ENCODE measurements around the gene POU6F2. TPM values are rescaled to one million over a fixed set of nuclear protein-coding genes. Genes with fewer than 3 reads are reported as not detected.

The POU6F2 gene
- total RNA-seq, 1 experiment from 2014 or later = 0.19 TPM

DNA sequence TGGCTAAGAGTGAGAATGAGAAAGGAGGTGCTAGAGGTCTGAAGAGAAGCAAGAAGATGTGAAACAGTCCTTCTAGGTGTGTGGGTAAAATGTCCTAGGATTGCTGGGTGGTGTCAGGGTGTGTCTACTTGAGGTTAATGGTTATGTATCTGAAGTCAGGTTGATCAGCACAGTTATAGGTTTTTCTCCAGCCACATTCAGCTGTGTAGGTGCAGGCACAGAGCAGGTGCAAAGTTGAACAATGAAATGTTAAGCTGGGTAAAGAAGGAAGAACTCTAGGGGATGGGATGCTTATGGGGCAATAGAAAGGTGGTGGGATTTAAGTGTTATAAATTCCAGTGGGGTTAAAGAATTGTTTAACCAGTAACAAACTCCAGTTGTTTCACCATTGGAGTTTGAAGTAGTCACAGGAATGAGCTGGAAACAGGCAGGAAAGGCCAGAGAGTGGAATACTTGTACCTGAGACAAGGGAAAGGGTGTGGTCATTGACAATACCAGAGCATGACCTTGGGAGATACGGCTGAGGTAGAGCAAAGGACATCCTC lies 388.1 kb downstream of the POU6F2 start:
- no peak for DNase-seq (ENCODE audit: unreplicated experiment)
- TF ChIP-seq, protein P1, sequence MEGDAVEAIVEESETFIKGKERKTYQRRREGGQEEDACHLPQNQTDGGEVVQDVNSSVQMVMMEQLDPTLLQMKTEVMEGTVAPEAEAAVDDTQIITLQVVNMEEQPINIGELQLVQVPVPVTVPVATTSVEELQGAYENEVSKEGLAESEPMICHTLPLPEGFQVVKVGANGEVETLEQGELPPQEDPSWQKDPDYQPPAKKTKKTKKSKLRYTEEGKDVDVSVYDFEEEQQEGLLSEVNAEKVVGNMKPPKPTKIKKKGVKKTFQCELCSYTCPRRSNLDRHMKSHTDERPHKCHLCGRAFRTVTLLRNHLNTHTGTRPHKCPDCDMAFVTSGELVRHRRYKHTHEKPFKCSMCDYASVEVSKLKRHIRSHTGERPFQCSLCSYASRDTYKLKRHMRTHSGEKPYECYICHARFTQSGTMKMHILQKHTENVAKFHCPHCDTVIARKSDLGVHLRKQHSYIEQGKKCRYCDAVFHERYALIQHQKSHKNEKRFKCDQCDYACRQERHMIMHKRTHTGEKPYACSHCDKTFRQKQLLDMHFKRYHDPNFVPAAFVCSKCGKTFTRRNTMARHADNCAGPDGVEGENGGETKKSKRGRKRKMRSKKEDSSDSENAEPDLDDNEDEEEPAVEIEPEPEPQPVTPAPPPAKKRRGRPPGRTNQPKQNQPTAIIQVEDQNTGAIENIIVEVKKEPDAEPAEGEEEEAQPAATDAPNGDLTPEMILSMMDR (IDR thresholded peaks at IDR 0.05; ENCODE audit: unreplicated experiment) = no peak
- ChIA-PET POLR2A (no interaction called here), CTCF (no interaction called here)
- intact Hi-C loops (cut with micrococcal nuclease) = no loop called here
- no peaks in the 10 kb centered on the region for H3K4me1 Mint-ChIP-seq (ENCODE audit: insufficient read depth, unreplicated experiment)
- no peaks in the 10 kb centered on the region for H3K36me3 Mint-ChIP-seq (ENCODE audit: insufficient read depth, unreplicated experiment)
- no peak overlapping the region for H3K27ac Mint-ChIP-seq (ENCODE audit: low read depth, unreplicated experiment)
- H3K27me3 Mint-ChIP-seq (ENCODE audit: insufficient read depth, unreplicated experiment) = peaks cover 92% of the 10 kb centered on the region
- peaks cover 9% of the 10 kb centered on the region for H3K9me3 Mint-ChIP-seq (ENCODE audit: unreplicated experiment)
- BruUV-seq (replicated peaks) = no TSS peak
- H3K4me3 Mint-ChIP-seq (ENCODE audit: unreplicated experiment) = no peak overlapping the region

DNA sequence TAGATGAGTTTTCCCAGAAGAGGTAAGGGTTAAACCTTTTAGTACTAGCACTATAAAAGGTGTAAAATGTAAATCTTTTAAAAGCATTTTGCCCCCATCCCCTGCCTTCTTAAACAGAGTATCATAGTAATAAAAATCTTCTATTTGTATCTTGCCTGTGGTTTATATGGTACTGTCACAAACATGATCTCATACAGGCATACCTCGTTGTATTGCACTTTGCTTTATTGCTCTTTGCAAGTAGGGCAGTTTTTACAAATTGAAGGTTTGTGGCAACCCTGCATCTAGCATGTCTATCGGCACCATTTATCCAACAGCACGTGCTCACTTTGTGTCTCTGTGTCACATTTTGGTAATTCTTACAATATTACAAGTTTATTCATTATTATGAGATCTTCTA lies 389.7 kb downstream of the POU6F2 start:
- TF ChIP-seq, protein P1 (IDR thresholded peaks at IDR 0.05; ENCODE audit: unreplicated experiment) = no peak
- Mint-ChIP-seq H3K27me3 (ENCODE audit: insufficient read depth, unreplicated experiment) (peaks cover 86% of the 10 kb centered on the region), H3K36me3 (ENCODE audit: insufficient read depth, unreplicated experiment) (no peaks in the 10 kb centered on the region), H3K4me1 (ENCODE audit: insufficient read depth, unreplicated experiment) (no peaks in the 10 kb centered on the region), H3K27ac (ENCODE audit: low read depth, unreplicated experiment) (no peak overlapping the region), H3K9me3 (ENCODE audit: unreplicated experiment) (peaks cover 9% of the 10 kb centered on the region), H3K4me3 (ENCODE audit: unreplicated experiment) (no peak overlapping the region)
- POLR2A ChIA-PET = no interaction called here
- CTCF ChIA-PET = no interaction called here
- BruUV-seq (replicated peaks) = no TSS peak
- no peak for DNase-seq (ENCODE audit: unreplicated experiment)
- intact Hi-C loops (cut with micrococcal nuclease) = no loop called here

DNA sequence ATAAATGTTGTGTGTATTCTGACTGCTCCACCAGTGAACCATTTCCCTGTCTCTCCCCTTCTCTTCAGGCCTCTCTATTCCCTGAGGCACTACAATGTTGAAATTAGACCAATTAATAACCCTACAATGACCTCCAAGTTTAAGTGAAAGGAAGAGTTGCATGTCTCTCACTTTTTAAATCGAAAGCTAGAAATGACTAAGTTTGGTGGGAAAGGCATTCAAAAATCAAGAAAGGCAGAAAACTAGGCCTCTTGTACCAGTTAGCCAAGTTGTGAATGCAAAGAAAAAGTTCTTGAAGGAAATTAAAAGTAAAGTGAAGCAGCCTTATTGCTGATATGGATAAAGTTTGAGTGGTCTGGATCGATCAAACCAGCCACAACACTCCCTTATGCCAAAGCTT lies 390.2 kb downstream of the POU6F2 start:
- intact Hi-C loops (cut with micrococcal nuclease) = no loop called here
- ChIA-PET CTCF (no interaction called here), POLR2A (interaction anchor here (0.7 kb wide), 1 partner anchor 8 kb away, joined by 3 read pairs; no protein-coding TSS in a partner anchor)
- BruUV-seq (replicated peaks) = no TSS peak
- TF ChIP-seq, protein P1 (IDR thresholded peaks at IDR 0.05; ENCODE audit: unreplicated experiment) = no peak
- DNase-seq (ENCODE audit: unreplicated experiment) = no peak
- Mint-ChIP-seq H3K27me3 (ENCODE audit: insufficient read depth, unreplicated experiment) (peaks cover 86% of the 10 kb centered on the region), H3K27ac (ENCODE audit: low read depth, unreplicated experiment) (no peak overlapping the region), H3K9me3 (ENCODE audit: unreplicated experiment) (peaks cover 9% of the 10 kb centered on the region), H3K36me3 (ENCODE audit: insufficient read depth, unreplicated experiment) (no peaks in the 10 kb centered on the region), H3K4me1 (ENCODE audit: insufficient read depth, unreplicated experiment) (no peaks in the 10 kb centered on the region), H3K4me3 (ENCODE audit: unreplicated experiment) (no peak overlapping the region)

DNA sequence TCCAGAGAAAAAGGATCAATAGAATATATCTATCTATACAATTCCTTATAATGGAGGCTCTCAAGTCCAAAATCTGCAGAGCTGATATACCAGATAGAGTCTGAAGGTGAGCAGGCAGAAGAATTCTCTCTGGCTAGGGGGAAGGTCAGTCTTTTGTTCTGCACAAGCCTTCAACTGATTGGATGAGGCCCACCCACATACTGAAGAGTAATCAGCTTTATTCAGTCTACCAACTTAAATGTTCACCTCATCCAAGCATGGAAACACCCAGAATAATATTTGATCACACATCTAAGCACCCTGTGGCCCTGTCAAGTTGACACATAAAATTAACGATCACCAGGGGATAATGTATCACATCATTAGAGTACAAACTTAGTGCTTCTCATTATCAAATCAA lies 394.7 kb downstream of the POU6F2 start:
- H3K9me3 Mint-ChIP-seq (ENCODE audit: unreplicated experiment) = no peaks in the 10 kb centered on the region
- H3K27ac Mint-ChIP-seq (ENCODE audit: low read depth, unreplicated experiment) = no peak overlapping the region

More for the DNA sequence above, 394.7 kb downstream of the POU6F2 start:
- BruUV-seq (replicated peaks) = no TSS peak
- H3K36me3 Mint-ChIP-seq (ENCODE audit: insufficient read depth, unreplicated experiment) = no peaks in the 10 kb centered on the region
- no peaks in the 10 kb centered on the region for H3K4me1 Mint-ChIP-seq (ENCODE audit: insufficient read depth, unreplicated experiment)
- DNase-seq (ENCODE audit: unreplicated experiment) = no peak
- intact Hi-C loops (cut with micrococcal nuclease) = no loop called here
- peaks cover 69% of the 10 kb centered on the region for H3K27me3 Mint-ChIP-seq (ENCODE audit: insufficient read depth, unreplicated experiment)
- H3K4me3 Mint-ChIP-seq (ENCODE audit: unreplicated experiment) = no peak overlapping the region
- ChIA-PET CTCF (no interaction called here), POLR2A (no interaction called here)
- TF ChIP-seq, protein P1 (IDR thresholded peaks at IDR 0.05; ENCODE audit: unreplicated experiment) = no peak

Data from MCF 10A (cell line).